Lower lobe of right lung (tissue), 2 donors: ENCODE data around the gene HS1BP3. TPM values are rescaled to one million over a fixed set of nuclear protein-coding genes. Genes with fewer than 3 reads are reported as not detected.

Experiments used
- ATAC-seq, 2 donors: fragments of 200-7000 bp; cut with Tn5 transposase; one replicate each; pipeline ENCODE4 v1.9.1; 2020 to 2022; ENCODE audit warnings: mild to moderate bottlenecking in 2 of 2, moderate library complexity in 2 of 2
- DNase-seq: peaks from one replicate; pipeline ENCODE4 v3.0.0-alpha.2; 2020
- H3K27ac ChIP-seq: fragments of 200-600 bp; one replicate; pipeline ENCODE4 v1.8.0; 2022
- H3K27me3 ChIP-seq: fragments of 200-600 bp; one replicate; pipeline ENCODE4 v1.8.0; 2022; ENCODE audit warnings: low read depth
- H3K36me3 ChIP-seq: fragments of 200-600 bp; one replicate; pipeline ENCODE4 v1.8.0; 2022; ENCODE audit warnings: mild to moderate bottlenecking
- H3K4me1 ChIP-seq: fragments of 200-600 bp; one replicate; pipeline ENCODE4 v1.8.0; 2022
- H3K4me3 ChIP-seq: fragments of 200-600 bp; one replicate; pipeline ENCODE4 v1.8.0; 2022; ENCODE audit warnings: mild to moderate bottlenecking
- H3K9me3 ChIP-seq: fragments of 200-600 bp; one replicate; pipeline ENCODE4 v1.8.0; 2022
- intact Hi-C: fragments of 100-400 bp; cut with DNase I; formaldehyde crosslinking; loops from one replicate; pipeline ENCODE4 v1.11.0; 2022
- total RNA-seq: library from RNA; stranded (reverse); fragmentation: NEBNext Ultra II Directional; extraction: Animal tissue kit (Norgen Biotek cat#: 25700); gene quantifications from one replicate; pipeline ENCODE4 v1.2.1, GENCODE V29; 2021
- TF ChIP-seq, protein P1 (sequence below): fragments of 200-600 bp; IDR thresholded peaks from one replicate; pipeline ENCODE4 v1.8.0; 2022; ENCODE audit warnings: antibody characterized with exemption, mild to moderate bottlenecking
- donor health status: DM: no; HTN: yes; CAD: no; lungs with severe emphysema.

The HS1BP3 gene
- total RNA-seq, 1 donor from 2014 or later: 39.9 TPM

DNA sequence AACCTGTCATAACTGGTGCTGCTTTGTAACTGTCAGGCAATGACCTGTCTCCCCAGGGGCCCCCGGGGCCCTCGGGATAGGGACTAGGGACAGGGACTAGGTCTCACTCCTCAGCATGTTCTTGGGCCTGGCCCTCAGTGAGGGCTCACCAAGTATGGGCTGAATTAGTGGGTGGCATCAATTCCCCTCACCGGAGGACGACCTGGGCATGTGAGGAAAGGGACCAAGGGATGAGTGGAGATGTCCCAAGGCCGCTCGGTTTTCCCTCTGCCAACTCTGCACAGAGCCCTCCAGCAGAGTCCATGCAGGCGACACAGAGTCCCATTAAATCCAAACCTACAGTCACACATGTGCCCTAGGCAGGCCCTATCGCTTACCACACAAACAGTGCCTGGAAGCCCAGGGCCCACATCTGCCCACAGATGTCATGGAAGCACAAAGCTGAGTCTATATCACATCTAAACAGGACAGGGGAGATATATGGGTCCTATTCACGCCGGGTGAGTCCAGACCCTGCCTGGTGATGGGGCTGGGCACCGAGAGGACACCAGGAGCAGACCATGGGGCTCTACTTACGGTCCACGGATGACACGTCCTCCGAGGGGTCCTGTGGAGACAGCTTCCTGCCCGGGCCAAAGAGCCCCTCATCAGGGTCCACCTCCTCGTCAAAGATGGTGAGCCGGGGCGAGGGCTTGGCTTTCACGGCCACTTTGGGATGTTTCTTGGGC lies 26.6 kb downstream of the HS1BP3 start:
- peaks cover 24% of the 10 kb centered on the region for H3K4me1 ChIP-seq
- intact Hi-C loops: no loop called here

DNA sequence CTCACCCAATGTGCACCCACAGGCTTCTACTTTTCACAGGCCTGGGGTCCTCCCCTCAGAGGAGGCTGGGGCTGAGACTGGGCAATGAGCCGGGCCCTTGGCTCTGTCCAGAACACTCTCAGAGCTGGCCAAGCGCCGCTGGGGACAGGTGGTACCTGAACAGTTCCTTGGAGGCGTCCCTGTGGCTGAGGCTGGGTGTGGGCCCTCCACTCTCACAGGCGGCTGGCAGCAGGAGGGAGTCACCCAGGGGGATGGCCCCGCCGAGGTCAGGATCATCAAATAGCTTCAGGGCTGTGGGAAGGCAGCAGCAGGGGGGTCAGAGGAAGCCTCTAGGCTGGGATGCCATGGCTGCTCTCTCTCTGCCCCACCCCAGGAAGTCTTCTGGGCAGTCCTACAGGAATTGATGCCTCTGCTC lies 27.1 kb downstream of the HS1BP3 start:
- intact Hi-C loops: no loop called here
- no peaks in the 10 kb centered on the region for H3K9me3 ChIP-seq
- TF ChIP-seq, protein P1, sequence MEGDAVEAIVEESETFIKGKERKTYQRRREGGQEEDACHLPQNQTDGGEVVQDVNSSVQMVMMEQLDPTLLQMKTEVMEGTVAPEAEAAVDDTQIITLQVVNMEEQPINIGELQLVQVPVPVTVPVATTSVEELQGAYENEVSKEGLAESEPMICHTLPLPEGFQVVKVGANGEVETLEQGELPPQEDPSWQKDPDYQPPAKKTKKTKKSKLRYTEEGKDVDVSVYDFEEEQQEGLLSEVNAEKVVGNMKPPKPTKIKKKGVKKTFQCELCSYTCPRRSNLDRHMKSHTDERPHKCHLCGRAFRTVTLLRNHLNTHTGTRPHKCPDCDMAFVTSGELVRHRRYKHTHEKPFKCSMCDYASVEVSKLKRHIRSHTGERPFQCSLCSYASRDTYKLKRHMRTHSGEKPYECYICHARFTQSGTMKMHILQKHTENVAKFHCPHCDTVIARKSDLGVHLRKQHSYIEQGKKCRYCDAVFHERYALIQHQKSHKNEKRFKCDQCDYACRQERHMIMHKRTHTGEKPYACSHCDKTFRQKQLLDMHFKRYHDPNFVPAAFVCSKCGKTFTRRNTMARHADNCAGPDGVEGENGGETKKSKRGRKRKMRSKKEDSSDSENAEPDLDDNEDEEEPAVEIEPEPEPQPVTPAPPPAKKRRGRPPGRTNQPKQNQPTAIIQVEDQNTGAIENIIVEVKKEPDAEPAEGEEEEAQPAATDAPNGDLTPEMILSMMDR: no peak
- peaks cover 61% of the 10 kb centered on the region for H3K36me3 ChIP-seq
- ATAC-seq (no peak), DNase-seq (peak; percentile 43)
- H3K27me3 ChIP-seq: no peaks in the 10 kb centered on the region
- H3K4me1 ChIP-seq: peaks cover 30% of the 10 kb centered on the region
- H3K27ac ChIP-seq: no peak overlapping the region
- no peak overlapping the region for H3K4me3 ChIP-seq

More for the DNA sequence above, 26.6 kb downstream of the HS1BP3 start:
- ATAC-seq (no peak), DNase-seq (no peak)
- Histone ChIP-seq H3K27ac (no peak overlapping the region), H3K27me3 (no peaks in the 10 kb centered on the region), H3K9me3 (no peaks in the 10 kb centered on the region), H3K4me3 (no peak overlapping the region), H3K36me3 (peaks cover 63% of the 10 kb centered on the region)
- TF ChIP-seq, protein P1: no peak

DNA sequence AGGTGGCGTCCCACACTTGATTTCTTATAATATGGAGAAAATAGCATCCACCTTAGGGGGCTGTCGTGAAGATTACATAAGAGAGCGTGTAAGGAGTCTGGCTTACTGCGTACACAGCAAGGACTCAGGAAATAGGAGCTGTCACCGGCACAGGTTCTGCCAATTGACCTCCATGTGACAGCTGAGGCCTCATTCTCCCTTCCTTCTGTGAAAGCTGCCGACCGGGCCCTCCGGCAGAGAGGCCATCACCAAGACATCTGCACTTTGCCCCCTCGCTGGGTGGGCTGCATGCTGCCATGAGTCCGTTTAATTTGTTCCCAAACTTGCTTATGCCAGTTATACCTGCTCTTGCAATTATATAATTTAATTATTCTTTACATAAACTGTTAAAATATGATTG lies 27.7 kb downstream of the HS1BP3 start:
- Histone ChIP-seq H3K36me3 (peaks cover 63% of the 10 kb centered on the region), H3K27ac (no peak overlapping the region), H3K4me3 (no peak overlapping the region), H3K4me1 (peaks cover 35% of the 10 kb centered on the region), H3K9me3 (no peaks in the 10 kb centered on the region), H3K27me3 (no peaks in the 10 kb centered on the region)
- intact Hi-C loops: no loop called here
- no peak for ATAC-seq
- DNase-seq: peak; percentile 24
- TF ChIP-seq, protein P1: no peak

DNA sequence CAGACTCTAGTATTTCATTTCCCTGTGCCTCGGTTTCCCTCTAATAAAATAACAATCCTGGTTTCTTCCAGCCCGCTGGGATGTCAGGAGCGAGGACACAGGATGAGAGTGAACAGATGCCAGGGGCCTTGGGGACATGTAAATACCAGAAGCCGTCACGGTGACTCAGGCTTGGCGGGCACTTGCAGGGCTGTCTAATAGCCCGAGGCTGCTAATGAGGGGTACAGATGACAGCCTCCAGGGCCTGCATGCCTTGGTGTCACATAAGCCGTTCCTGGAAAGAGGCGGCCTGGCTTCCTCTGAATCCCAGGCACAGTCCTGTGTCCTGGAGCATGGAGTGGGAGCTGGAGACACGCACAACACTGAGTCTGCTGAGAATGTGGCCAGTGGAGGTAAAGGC lies 28.2 kb downstream of the HS1BP3 start:
- peaks cover 40% of the 10 kb centered on the region for H3K4me1 ChIP-seq
- peaks cover 63% of the 10 kb centered on the region for H3K36me3 ChIP-seq

DNA sequence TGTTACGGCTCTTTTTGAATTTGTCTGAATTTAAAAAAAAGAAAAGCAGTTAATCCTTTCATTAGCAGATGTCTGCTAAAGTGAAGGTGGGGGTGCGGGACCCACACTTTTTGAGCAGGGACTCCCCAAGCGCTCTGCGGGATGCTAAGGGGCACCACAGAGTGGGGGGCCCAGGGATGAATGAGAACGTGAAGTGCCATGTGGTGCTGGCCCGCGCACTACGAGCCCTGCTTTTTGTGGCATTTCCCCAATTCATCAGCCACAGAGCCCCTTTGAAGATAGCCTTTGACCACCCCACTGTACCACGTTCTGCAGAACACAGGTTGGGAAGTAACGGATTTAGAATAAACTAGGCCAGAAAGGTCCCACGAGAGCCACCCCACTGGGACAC lies 28.6 kb downstream of the HS1BP3 start:
- Histone ChIP-seq H3K36me3 (peaks cover 63% of the 10 kb centered on the region), H3K9me3 (no peaks in the 10 kb centered on the region), H3K4me3 (no peak overlapping the region), H3K27ac (no peak overlapping the region), H3K27me3 (no peaks in the 10 kb centered on the region), H3K4me1 (peaks cover 45% of the 10 kb centered on the region)
- DNase-seq (peak; percentile 35), ATAC-seq (no peak)
- intact Hi-C loops: no loop called here
- TF ChIP-seq, protein P1: no peak

More for the DNA sequence above, 28.2 kb downstream of the HS1BP3 start:
- Histone ChIP-seq H3K27me3 (no peaks in the 10 kb centered on the region), H3K4me3 (no peak overlapping the region), H3K9me3 (no peaks in the 10 kb centered on the region), H3K27ac (no peak overlapping the region)
- DNase-seq (peak; percentile 41), ATAC-seq (no peak)
- TF ChIP-seq, protein P1: no peak
- intact Hi-C loops: no loop called here
